ENCODE results near the gene LDLRAD1. TPM values are rescaled to one million over a fixed set of nuclear protein-coding genes. Genes with fewer than 3 reads are reported as not detected.
"Not testable (repeated sequence)": the region's sequence is repeated elsewhere in the genome, so short reads cannot be mapped to it uniquely, and the experiment has no call there.

LDLRAD1 gene
- total RNA-seq, 4 donors from 2014 or later: 0.25 TPM; not detected in 3

DNA sequence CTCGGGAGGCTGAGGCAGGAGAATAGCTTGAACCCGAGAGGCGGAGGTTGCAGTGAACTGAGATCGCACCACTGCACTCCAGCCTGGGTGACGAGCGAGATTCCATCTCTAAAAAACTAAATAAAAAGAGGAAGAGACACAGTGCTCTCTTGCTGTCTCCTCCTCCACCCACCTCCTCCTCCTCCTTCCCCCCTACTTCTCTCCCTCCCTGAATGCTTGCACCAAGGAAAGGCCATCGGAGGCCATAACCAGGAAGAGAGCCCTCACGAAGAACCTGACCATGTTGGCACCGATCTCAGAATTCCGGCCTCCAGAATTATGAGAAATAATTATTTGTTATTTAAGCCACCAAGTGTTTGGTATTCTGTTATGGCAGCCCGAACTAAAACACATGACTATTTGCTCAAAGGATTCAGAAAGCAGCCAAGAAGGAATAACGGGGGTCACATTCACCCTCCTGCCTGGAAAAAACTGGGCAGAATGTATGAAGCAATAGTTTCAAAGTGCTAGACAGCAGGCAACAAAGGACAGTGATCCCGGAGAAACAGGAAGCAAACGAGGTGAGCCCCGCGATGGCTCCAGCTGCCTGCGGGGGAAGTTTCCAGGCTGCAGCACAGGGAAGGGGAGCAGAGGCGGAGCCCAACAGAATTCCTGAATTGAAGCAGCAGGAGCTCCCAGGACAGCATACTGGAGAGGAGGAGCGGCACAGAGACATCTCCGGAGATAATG is 35.8 kb downstream of the LDLRAD1 start:
- H3K27ac ChIP-seq: peak overlapping the region; percentile 44
- DNase-seq (ENCODE audit: low spot score in 2 of 2): peak in 1 of 2 donors; percentile 67
- no peaks in the 10 kb centered on the region for H3K27me3 ChIP-seq
- no peak for TF ChIP-seq EP300 (IDR thresholded peaks at IDR 0.05)
- no peak for TF ChIP-seq POLR2A (IDR thresholded peaks at IDR 0.05)
- no peak for TF ChIP-seq POLR2AphosphoS5 (IDR thresholded peaks at IDR 0.05)
- TF ChIP-seq, protein P1, sequence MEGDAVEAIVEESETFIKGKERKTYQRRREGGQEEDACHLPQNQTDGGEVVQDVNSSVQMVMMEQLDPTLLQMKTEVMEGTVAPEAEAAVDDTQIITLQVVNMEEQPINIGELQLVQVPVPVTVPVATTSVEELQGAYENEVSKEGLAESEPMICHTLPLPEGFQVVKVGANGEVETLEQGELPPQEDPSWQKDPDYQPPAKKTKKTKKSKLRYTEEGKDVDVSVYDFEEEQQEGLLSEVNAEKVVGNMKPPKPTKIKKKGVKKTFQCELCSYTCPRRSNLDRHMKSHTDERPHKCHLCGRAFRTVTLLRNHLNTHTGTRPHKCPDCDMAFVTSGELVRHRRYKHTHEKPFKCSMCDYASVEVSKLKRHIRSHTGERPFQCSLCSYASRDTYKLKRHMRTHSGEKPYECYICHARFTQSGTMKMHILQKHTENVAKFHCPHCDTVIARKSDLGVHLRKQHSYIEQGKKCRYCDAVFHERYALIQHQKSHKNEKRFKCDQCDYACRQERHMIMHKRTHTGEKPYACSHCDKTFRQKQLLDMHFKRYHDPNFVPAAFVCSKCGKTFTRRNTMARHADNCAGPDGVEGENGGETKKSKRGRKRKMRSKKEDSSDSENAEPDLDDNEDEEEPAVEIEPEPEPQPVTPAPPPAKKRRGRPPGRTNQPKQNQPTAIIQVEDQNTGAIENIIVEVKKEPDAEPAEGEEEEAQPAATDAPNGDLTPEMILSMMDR (IDR thresholded peaks at IDR 0.05): no peak
- peaks cover 13% of the 10 kb centered on the region for H3K4me1 ChIP-seq
- peak overlapping the region; percentile 42 for H3K4me3 ChIP-seq
- H3K9me3 ChIP-seq: no peaks in the 10 kb centered on the region
- 33% methylated on average over 20 of the region's 20 CpGs for WGBS
- no peaks in the 10 kb centered on the region for H3K36me3 ChIP-seq

DNA sequence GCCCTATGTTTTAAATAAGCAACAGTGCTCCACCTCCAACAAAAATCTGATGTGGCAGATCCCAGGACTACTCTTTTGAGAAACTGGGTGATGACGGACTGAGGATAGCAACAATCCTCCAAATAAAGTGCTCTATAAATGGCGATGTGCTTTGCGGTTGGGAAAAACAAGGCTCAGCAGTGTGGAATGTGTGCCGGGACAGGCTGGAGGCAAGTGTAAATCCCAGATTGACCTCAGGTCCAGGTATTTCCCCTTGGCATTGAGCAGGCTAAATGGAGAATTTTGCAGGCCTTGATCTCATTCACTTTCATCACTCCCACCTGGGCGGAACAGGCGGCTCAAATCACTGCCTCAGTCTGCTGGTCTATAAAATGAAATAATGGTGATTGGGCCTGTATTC is 36.8 kb downstream of the LDLRAD1 start:
- WGBS: 93% methylated on average over 6 of the region's 6 CpGs

GRCh38 chr1:53979712-53980450 is 38.1 kb downstream of the LDLRAD1 start:
- no peaks in the 10 kb centered on the region for H3K27me3 ChIP-seq
- WGBS: 88% methylated on average over 13 of the region's 13 CpGs
- H3K4me3 ChIP-seq: no peak overlapping the region
- no peak for DNase-seq (ENCODE audit: low spot score in 2 of 2)
- H3K9me3 ChIP-seq: no peaks in the 10 kb centered on the region
- H3K27ac ChIP-seq: no peak overlapping the region
- no peak for TF ChIP-seq POLR2AphosphoS5 (IDR thresholded peaks at IDR 0.05)
- TF ChIP-seq EP300 (IDR thresholded peaks at IDR 0.05): no peak
- no peak for TF ChIP-seq POLR2A (IDR thresholded peaks at IDR 0.05)
- TF ChIP-seq, protein P1 (IDR thresholded peaks at IDR 0.05): no peak
- H3K4me1 ChIP-seq: peaks cover 13% of the 10 kb centered on the region
- no peaks in the 10 kb centered on the region for H3K36me3 ChIP-seq

More for the DNA sequence above, 36.8 kb downstream of the LDLRAD1 start:
- TF ChIP-seq, protein P1 (IDR thresholded peaks at IDR 0.05): no peak
- TF ChIP-seq POLR2A (IDR thresholded peaks at IDR 0.05) (no peak), EP300 (IDR thresholded peaks at IDR 0.05) (no peak), POLR2AphosphoS5 (IDR thresholded peaks at IDR 0.05) (no peak)
- no peaks in the 10 kb centered on the region for H3K9me3 ChIP-seq
- H3K4me3 ChIP-seq: no peak overlapping the region
- H3K27ac ChIP-seq: no peak overlapping the region
- peaks cover 13% of the 10 kb centered on the region for H3K4me1 ChIP-seq
- no peaks in the 10 kb centered on the region for H3K27me3 ChIP-seq
- no peaks in the 10 kb centered on the region for H3K36me3 ChIP-seq
- DNase-seq (ENCODE audit: low spot score in 2 of 2): no peak

DNA sequence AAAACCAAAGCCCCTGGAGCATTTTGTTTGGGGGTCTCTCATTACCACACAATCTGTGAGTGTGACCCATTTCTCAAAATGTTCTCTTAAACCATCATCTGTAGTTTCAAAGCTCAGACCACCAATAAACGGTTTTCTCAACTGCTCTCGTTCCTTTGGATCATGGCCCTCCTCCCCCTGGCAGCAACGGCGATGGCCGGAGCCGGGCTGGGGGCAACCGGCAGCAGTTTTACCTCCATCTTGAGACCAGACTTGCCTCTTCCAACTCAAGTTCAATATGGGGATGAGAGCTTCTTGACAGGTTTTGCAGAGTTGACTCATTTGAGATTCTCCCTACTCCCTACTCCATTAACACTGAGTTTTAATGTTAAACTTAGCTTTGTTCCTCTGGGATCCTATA is 42.1 kb downstream of the LDLRAD1 start:
- H3K4me3 ChIP-seq: no peak overlapping the region
- H3K36me3 ChIP-seq: peaks cover 1% of the 10 kb centered on the region
- H3K4me1 ChIP-seq: no peaks in the 10 kb centered on the region
- DNase-seq (ENCODE audit: low spot score in 2 of 2): no peak
- TF ChIP-seq POLR2A (IDR thresholded peaks at IDR 0.05) (no peak), POLR2AphosphoS5 (IDR thresholded peaks at IDR 0.05) (no peak), EP300 (IDR thresholded peaks at IDR 0.05) (no peak)
- TF ChIP-seq, protein P1 (IDR thresholded peaks at IDR 0.05): no peak
- no peaks in the 10 kb centered on the region for H3K27me3 ChIP-seq
- H3K9me3 ChIP-seq: no peaks in the 10 kb centered on the region
- WGBS: 89% methylated on average over 7 of the region's 7 CpGs
- H3K27ac ChIP-seq: no peak overlapping the region

DNA sequence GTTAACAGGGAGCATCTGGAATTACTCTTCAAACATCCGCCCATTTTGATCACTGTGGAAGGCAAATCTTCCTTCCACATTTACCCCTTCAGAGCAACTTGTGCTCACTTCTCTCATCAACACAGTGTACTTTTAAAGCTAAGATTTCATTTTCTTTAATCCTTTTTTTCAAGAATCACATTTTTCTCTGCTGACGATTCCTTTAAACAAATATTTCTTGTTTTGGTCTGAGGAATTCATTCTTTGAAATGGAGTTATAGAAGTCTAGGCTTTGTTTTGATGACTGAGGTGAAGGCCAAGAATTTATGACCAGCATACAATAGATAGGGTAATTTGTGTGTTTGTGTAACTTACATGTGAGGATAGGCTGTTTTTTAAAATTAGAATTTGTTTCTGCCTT is 46.3 kb downstream of the LDLRAD1 start:
- no peaks in the 10 kb centered on the region for H3K27me3 ChIP-seq
- H3K9me3 ChIP-seq: no peaks in the 10 kb centered on the region
- H3K36me3 ChIP-seq: peaks cover 41% of the 10 kb centered on the region
- no peaks in the 10 kb centered on the region for H3K4me1 ChIP-seq
- no peak overlapping the region for H3K27ac ChIP-seq
- TF ChIP-seq POLR2AphosphoS5 (IDR thresholded peaks at IDR 0.05) (no peak), EP300 (IDR thresholded peaks at IDR 0.05) (no peak), POLR2A (IDR thresholded peaks at IDR 0.05) (no peak)
- TF ChIP-seq, protein P1 (IDR thresholded peaks at IDR 0.05): no peak
- no peak for DNase-seq (ENCODE audit: low spot score in 2 of 2)
- WGBS: 84% methylated on average over 2 of the region's 2 CpGs
- H3K4me3 ChIP-seq: no peak overlapping the region

- peaks cover 58% of the 10 kb centered on the region for H3K36me3 ChIP-seq
- not testable (repeated sequence) for H3K4me1 ChIP-seq; H3K4me3 ChIP-seq; H3K9me3 ChIP-seq; H3K27me3 ChIP-seq; DNase-seq (ENCODE audit: low spot score in 2 of 2); H3K27ac ChIP-seq
- 100% methylated on average over 2 of the region's 2 CpGs for WGBS
Measured at GRCh38 chr1:53969323-53969722, 48.7 kb downstream of the LDLRAD1 start.
